PC-3 (cell line): Measurements from ENCODE around the gene PAX7.

Experiments
- CTCF ChIP-seq: fragments of 300-600 bp; sonication (generic); conservative IDR thresholded peaks from 2 replicates; pipeline ENCODE4 v1.5.1; 2017; ENCODE audit warnings: antibody characterized with exemption, low read depth, mild to moderate bottlenecking, low read length
- EZH2 ChIP-seq: fragments of 300-600 bp; sonication (generic); IDR thresholded peaks from one replicate; pipeline ENCODE4 v1.6.1; 2017; ENCODE audit warnings: antibody characterized with exemption, mild to moderate bottlenecking, low read length; ENCODE audit not compliant: unreplicated experiment

GRCh38 chr1:18618546-18619466 lies 11.8 kb upstream of the PAX7 start:
- no peak for TF ChIP-seq CTCF
- TF ChIP-seq EZH2: no peak
